Breast epithelium (tissue), 4 donors: Measurements from ENCODE around the gene LCN10. TPM values are rescaled to one million over a fixed set of nuclear protein-coding genes. Genes with fewer than 3 reads are reported as not detected.
"Not testable (repeated sequence)": the region's sequence is repeated elsewhere in the genome, so short reads cannot be mapped to it uniquely, and the experiment has no call there.

Experiments
- DNase-seq, 2 donors: peaks; one replicate each; pipeline ENCODE4 v3.0.0-alpha.2; 2019; ENCODE audit warnings: low spot score in 2 of 2
- H3K27ac ChIP-seq, 2 donors: fragments of 200-600 bp; sonication (generic) in 1 of 2; one replicate each; pipeline ENCODE4 v1.5.1; 2016 to 2019; ENCODE audit warnings: mild to moderate bottlenecking in 1 of 2
- H3K27me3 ChIP-seq, 2 donors: fragments of 200-600 bp; sonication (generic) in 1 of 2; one replicate each; pipeline versions ENCODE4 v1.5.1 to v1.6.0; 2017 to 2019; ENCODE audit warnings: control low read depth in 1 of 2, mild to moderate bottlenecking in 1 of 2
- H3K36me3 ChIP-seq: fragments of 200-600 bp; one replicate; pipeline ENCODE4 v1.5.1; 2019
- H3K4me1 ChIP-seq, 2 donors: fragments of 200-600 bp; sonication (generic); one replicate each; pipeline ENCODE4 v1.5.1; 2016 to 2019; ENCODE audit warnings: control low read depth in 1 of 2
- H3K4me3 ChIP-seq, 3 donors: fragments of 200-600 bp; sonication (generic); 1 replicate in 2 of 3; 2 replicates in 1 of 3; pipeline ENCODE4 v1.5.1; 2016 to 2019; ENCODE audit warnings: mild to moderate bottlenecking in 3 of 3, moderate library complexity in 2 of 3
- H3K9me3 ChIP-seq, 2 donors: fragments of 200-600 bp; sonication (generic) in 1 of 2; one replicate each; pipeline ENCODE4 v1.5.1; 2016 to 2019; ENCODE audit warnings: control low read depth in 1 of 2
- POLR2A ChIP-seq: fragments of 450-650 bp; IDR thresholded peaks from one replicate; pipeline ENCODE4 v1.6.1; 2016; ENCODE audit warnings: antibody characterized with exemption, mild to moderate bottlenecking, moderate library complexity
- POLR2AphosphoS5 ChIP-seq, 3 donors: sonication (generic); formaldehyde crosslinking; IDR thresholded peaks; one replicate each; pipeline ENCODE4 v1.6.1; 2017; ENCODE audit warnings: antibody characterized with exemption in 3 of 3
- intact Hi-C: fragments of 100-400 bp; cut with DNase I; formaldehyde crosslinking; loops from one replicate; pipeline ENCODE4 v1.15.1; 2023; ENCODE audit warnings: low total_unique reads
- total RNA-seq, 3 donors: library from RNA; depleted of rRNA; stranded (reverse); fragments of >200 nt; gene quantifications; one replicate each; pipeline ENCODE4 v1.1.0, GENCODE V29; 2016
- TF ChIP-seq, protein P1 (sequence below), 3 donors: fragments of 450-650 bp; IDR thresholded peaks; one replicate each; pipeline ENCODE4 v1.5.1; 2016 to 2017; ENCODE audit warnings: antibody characterized with exemption in 3 of 3, mild to moderate bottlenecking in 3 of 3, moderate library complexity in 3 of 3

Gene LCN10
- total RNA-seq, 3 donors from 2014 or later, result 0.73 to 6.9 (median 6.7) TPM

DNA sequence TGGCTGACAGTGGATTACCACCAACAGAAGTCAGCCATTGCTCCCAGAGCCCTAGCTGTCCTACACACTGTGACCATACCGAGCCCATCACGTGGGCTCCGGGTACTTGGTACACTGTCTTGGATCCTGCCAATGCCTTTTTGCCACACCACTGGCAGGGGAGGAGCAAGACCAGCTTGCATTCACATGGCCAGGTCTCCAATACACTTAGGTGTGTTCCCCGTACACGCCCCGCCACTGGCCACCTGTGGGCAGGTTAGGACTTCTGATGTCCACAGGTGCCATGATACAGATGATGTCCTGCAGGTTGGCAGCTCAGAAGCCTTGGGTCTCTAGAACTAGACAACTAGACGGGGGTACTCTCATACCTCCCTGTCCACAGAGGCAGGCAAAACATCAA is 35.7 kb downstream of the LCN10 start:
- H3K27ac ChIP-seq, result no peak overlapping the region
- H3K4me1 ChIP-seq, result no peaks in the 10 kb centered on the region
- no peaks in the 10 kb centered on the region for H3K27me3 ChIP-seq
- H3K9me3 ChIP-seq, result no peaks in the 10 kb centered on the region
- H3K4me3 ChIP-seq, result no peak overlapping the region
- intact Hi-C loops, result no loop called here
- H3K36me3 ChIP-seq, result no peaks in the 10 kb centered on the region
- TF ChIP-seq POLR2A (no peak), POLR2AphosphoS5 (IDR thresholded peaks at IDR 0.05) (no peak)
- DNase-seq, result no peak

DNA sequence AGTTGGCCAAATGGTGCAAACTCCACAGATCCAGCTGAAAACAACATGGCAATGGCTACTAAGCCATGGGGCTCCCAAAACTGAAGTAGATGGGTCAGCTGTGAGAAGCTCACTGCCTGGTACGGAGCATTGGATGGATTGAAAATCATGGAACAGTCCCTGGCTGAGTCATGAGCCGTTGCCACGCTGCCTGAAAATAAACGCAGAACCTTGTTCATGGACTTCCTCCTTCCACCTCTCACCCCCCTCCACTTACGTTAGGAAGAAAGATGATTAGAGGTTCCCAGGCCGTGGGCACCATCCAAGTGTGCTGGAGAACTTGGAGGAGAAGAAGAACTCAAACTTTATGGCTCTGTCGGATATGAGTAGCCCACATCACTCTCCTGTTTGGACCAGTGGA is 37.2 kb downstream of the LCN10 start:
- Histone ChIP-seq H3K36me3 (no peaks in the 10 kb centered on the region), H3K4me1 (no peaks in the 10 kb centered on the region), H3K9me3 (no peaks in the 10 kb centered on the region), H3K4me3 (no peak overlapping the region), H3K27me3 (no peaks in the 10 kb centered on the region), H3K27ac (no peak overlapping the region)
- intact Hi-C loops, result no loop called here
- no peak for DNase-seq
- TF ChIP-seq POLR2A (no peak), POLR2AphosphoS5 (IDR thresholded peaks at IDR 0.05) (no peak)
- TF ChIP-seq, protein P1, sequence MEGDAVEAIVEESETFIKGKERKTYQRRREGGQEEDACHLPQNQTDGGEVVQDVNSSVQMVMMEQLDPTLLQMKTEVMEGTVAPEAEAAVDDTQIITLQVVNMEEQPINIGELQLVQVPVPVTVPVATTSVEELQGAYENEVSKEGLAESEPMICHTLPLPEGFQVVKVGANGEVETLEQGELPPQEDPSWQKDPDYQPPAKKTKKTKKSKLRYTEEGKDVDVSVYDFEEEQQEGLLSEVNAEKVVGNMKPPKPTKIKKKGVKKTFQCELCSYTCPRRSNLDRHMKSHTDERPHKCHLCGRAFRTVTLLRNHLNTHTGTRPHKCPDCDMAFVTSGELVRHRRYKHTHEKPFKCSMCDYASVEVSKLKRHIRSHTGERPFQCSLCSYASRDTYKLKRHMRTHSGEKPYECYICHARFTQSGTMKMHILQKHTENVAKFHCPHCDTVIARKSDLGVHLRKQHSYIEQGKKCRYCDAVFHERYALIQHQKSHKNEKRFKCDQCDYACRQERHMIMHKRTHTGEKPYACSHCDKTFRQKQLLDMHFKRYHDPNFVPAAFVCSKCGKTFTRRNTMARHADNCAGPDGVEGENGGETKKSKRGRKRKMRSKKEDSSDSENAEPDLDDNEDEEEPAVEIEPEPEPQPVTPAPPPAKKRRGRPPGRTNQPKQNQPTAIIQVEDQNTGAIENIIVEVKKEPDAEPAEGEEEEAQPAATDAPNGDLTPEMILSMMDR (IDR thresholded peaks at IDR 0.05), result no peak

GRCh38 chr9:136704741-136705140 is 38.0 kb downstream of the LCN10 start:
- H3K9me3 ChIP-seq, H3K27me3 ChIP-seq, DNase-seq, intact Hi-C loops, H3K27ac ChIP-seq, H3K4me1 ChIP-seq, H3K4me3 ChIP-seq, H3K36me3 ChIP-seq: not testable (repeated sequence)

- no peak for DNase-seq
- H3K27ac ChIP-seq, result no peak overlapping the region
- H3K9me3 ChIP-seq, result no peaks in the 10 kb centered on the region
- no peak overlapping the region for H3K4me3 ChIP-seq
- no peaks in the 10 kb centered on the region for H3K27me3 ChIP-seq
- H3K4me1 ChIP-seq, result no peaks in the 10 kb centered on the region
- TF ChIP-seq POLR2AphosphoS5 (IDR thresholded peaks at IDR 0.05), result no peak
- TF ChIP-seq POLR2A, result no peak
- TF ChIP-seq, protein P1 (IDR thresholded peaks at IDR 0.05), result no peak
- H3K36me3 ChIP-seq, result no peaks in the 10 kb centered on the region
- intact Hi-C loops, result no loop called here
Measured at GRCh38 chr9:136703276-136703860, 39.4 kb downstream of the LCN10 start.

GRCh38 chr9:136701668-136702053 is 41.1 kb downstream of the LCN10 start:
- Histone ChIP-seq H3K27me3 (no peaks in the 10 kb centered on the region), H3K4me3 (no peak overlapping the region), H3K9me3 (no peaks in the 10 kb centered on the region), H3K4me1 (no peaks in the 10 kb centered on the region), H3K36me3 (no peaks in the 10 kb centered on the region), H3K27ac (no peak overlapping the region)
- no peak for TF ChIP-seq POLR2A
- TF ChIP-seq POLR2AphosphoS5 (IDR thresholded peaks at IDR 0.05), result no peak
- TF ChIP-seq, protein P1 (IDR thresholded peaks at IDR 0.05), result no peak
- DNase-seq, result no peak
- intact Hi-C loops, result no loop called here

- H3K27me3 ChIP-seq, result no peaks in the 10 kb centered on the region
- DNase-seq, result no peak
- H3K9me3 ChIP-seq, result no peaks in the 10 kb centered on the region
- no peak for TF ChIP-seq POLR2A
- no peak for TF ChIP-seq POLR2AphosphoS5 (IDR thresholded peaks at IDR 0.05)
- TF ChIP-seq, protein P1 (IDR thresholded peaks at IDR 0.05), result no peak
- H3K36me3 ChIP-seq, result no peaks in the 10 kb centered on the region
- H3K27ac ChIP-seq, result no peak overlapping the region
- intact Hi-C loops, result no loop called here
- peak overlapping the region in 1 of 3 donors; percentile 25 for H3K4me3 ChIP-seq
- no peaks in the 10 kb centered on the region for H3K4me1 ChIP-seq
Measured at GRCh38 chr9:136700959-136701667, 41.6 kb downstream of the LCN10 start.
